ENCODE measurements around the gene PKP1.

The PKP1 gene

GRCh38 chr1:201250326-201251011 lies 32.8 kb upstream of the PKP1 start:
- no peak overlapping the region for H3K27ac ChIP-seq (ENCODE audit: low read length)
- no peaks in the 10 kb centered on the region for H3K36me3 ChIP-seq (replicated peaks; ENCODE audit: insufficient read depth, low read length)
- peaks cover 6% of the 10 kb centered on the region; the same call in 1 of the 2 replicates for H3K27me3 ChIP-seq (replicated peaks; ENCODE audit: insufficient read depth, low read length)
- no peak overlapping the region for H2AFZ ChIP-seq (ENCODE audit: low read length)
- H3K4me3 ChIP-seq (ENCODE audit: low read length): no peak overlapping the region
- no peaks in the 10 kb centered on the region for H3K79me2 ChIP-seq (ENCODE audit: low read length)
- H3K4me2 ChIP-seq (ENCODE audit: low read depth, low read length): no peak overlapping the region
- no peaks in the 10 kb centered on the region for H4K20me1 ChIP-seq (ENCODE audit: insufficient read depth, low read length)
- peak; percentile 5 for DNase-seq
- H3F3A ChIP-seq (ENCODE audit: insufficient read depth, low read length): no peaks in the 10 kb centered on the region
- no peaks in the 10 kb centered on the region for H3K9me3 ChIP-seq (replicated peaks; ENCODE audit: insufficient read depth, low read length)
- TF ChIP-seq CTCF (IDR thresholded peaks at IDR 0.05; ENCODE audit: low read length): no peak
- TF ChIP-seq EZH2phosphoT487 (IDR thresholded peaks at IDR 0.05; ENCODE audit: low read length): no peak
- no peak for TF ChIP-seq EZH2 (optimal IDR thresholded peaks at IDR 0.05; ENCODE audit: low read depth, low read length)
- H3K4me1 ChIP-seq (ENCODE audit: low read length): no peaks in the 10 kb centered on the region
- no peak overlapping the region for H3K9ac ChIP-seq (ENCODE audit: low read length)
- H3K9me2 ChIP-seq (replicated peaks; ENCODE audit: insufficient read depth, low read length): no peaks in the 10 kb centered on the region

GRCh38 chr1:201251411-201251810 lies 31.9 kb upstream of the PKP1 start:
- H3F3A ChIP-seq (ENCODE audit: insufficient read depth, low read length): no peaks in the 10 kb centered on the region
- no peak overlapping the region for H3K4me3 ChIP-seq (ENCODE audit: low read length)
- TF ChIP-seq EZH2 (optimal IDR thresholded peaks at IDR 0.05; ENCODE audit: low read depth, low read length): no peak
- no peak for TF ChIP-seq EZH2phosphoT487 (IDR thresholded peaks at IDR 0.05; ENCODE audit: low read length)
- no peaks in the 10 kb centered on the region for H3K79me2 ChIP-seq (ENCODE audit: low read length)
- no peak for DNase-seq
- H3K9me3 ChIP-seq (replicated peaks; ENCODE audit: insufficient read depth, low read length): no peaks in the 10 kb centered on the region
- no peak overlapping the region for H2AFZ ChIP-seq (ENCODE audit: low read length)
- H3K36me3 ChIP-seq (replicated peaks; ENCODE audit: insufficient read depth, low read length): no peaks in the 10 kb centered on the region
- H4K20me1 ChIP-seq (ENCODE audit: insufficient read depth, low read length): no peaks in the 10 kb centered on the region
- H3K27me3 ChIP-seq (replicated peaks; ENCODE audit: insufficient read depth, low read length): peaks cover 7% of the 10 kb centered on the region; the same call in 1 of the 2 replicates
- no peaks in the 10 kb centered on the region for H3K4me1 ChIP-seq (ENCODE audit: low read length)
- no peak overlapping the region for H3K4me2 ChIP-seq (ENCODE audit: low read depth, low read length)
- no peak overlapping the region for H3K9ac ChIP-seq (ENCODE audit: low read length)
- H3K9me2 ChIP-seq (replicated peaks; ENCODE audit: insufficient read depth, low read length): no peaks in the 10 kb centered on the region
- H3K27ac ChIP-seq (ENCODE audit: low read length): no peak overlapping the region

GRCh38 chr1:201251851-201252430 lies 31.4 kb upstream of the PKP1 start:
- H3K4me2 ChIP-seq (ENCODE audit: low read depth, low read length): no peak overlapping the region
- H2AFZ ChIP-seq (ENCODE audit: low read length): no peak overlapping the region
- no peaks in the 10 kb centered on the region for H3K9me3 ChIP-seq (replicated peaks; ENCODE audit: insufficient read depth, low read length)
- no peaks in the 10 kb centered on the region for H3F3A ChIP-seq (ENCODE audit: insufficient read depth, low read length)
- no peak overlapping the region for H3K27ac ChIP-seq (ENCODE audit: low read length)
- no peaks in the 10 kb centered on the region for H3K36me3 ChIP-seq (replicated peaks; ENCODE audit: insufficient read depth, low read length)
- no peak overlapping the region for H3K4me3 ChIP-seq (ENCODE audit: low read length)
- peak; percentile 4 for DNase-seq
- no peak for TF ChIP-seq CTCF (IDR thresholded peaks at IDR 0.05; ENCODE audit: low read length)
- no peak for TF ChIP-seq EZH2 (optimal IDR thresholded peaks at IDR 0.05; ENCODE audit: low read depth, low read length)
- TF ChIP-seq EZH2phosphoT487 (IDR thresholded peaks at IDR 0.05; ENCODE audit: low read length): no peak
- H3K4me1 ChIP-seq (ENCODE audit: low read length): no peaks in the 10 kb centered on the region
- peaks cover 7% of the 10 kb centered on the region; the same call in 1 of the 2 replicates for H3K27me3 ChIP-seq (replicated peaks; ENCODE audit: insufficient read depth, low read length)
- no peaks in the 10 kb centered on the region for H4K20me1 ChIP-seq (ENCODE audit: insufficient read depth, low read length)
- no peak overlapping the region for H3K9ac ChIP-seq (ENCODE audit: low read length)
- H3K79me2 ChIP-seq (ENCODE audit: low read length): no peaks in the 10 kb centered on the region
- H3K9me2 ChIP-seq (replicated peaks; ENCODE audit: insufficient read depth, low read length): no peaks in the 10 kb centered on the region

GRCh38 chr1:201252944-201253371 lies 30.3 kb upstream of the PKP1 start:
- H3K4me2 ChIP-seq (ENCODE audit: low read depth, low read length): no peak overlapping the region
- H3K4me3 ChIP-seq (ENCODE audit: low read length): no peak overlapping the region
- no peak for DNase-seq
- H3K9me3 ChIP-seq (replicated peaks; ENCODE audit: insufficient read depth, low read length): no peaks in the 10 kb centered on the region
- H3K27ac ChIP-seq (ENCODE audit: low read length): no peak overlapping the region
- no peaks in the 10 kb centered on the region for H3K4me1 ChIP-seq (ENCODE audit: low read length)
- no peaks in the 10 kb centered on the region for H3K79me2 ChIP-seq (ENCODE audit: low read length)
- H3K36me3 ChIP-seq (replicated peaks; ENCODE audit: insufficient read depth, low read length): no peaks in the 10 kb centered on the region
- no peak overlapping the region for H3K9ac ChIP-seq (ENCODE audit: low read length)
- no peaks in the 10 kb centered on the region for H3K9me2 ChIP-seq (replicated peaks; ENCODE audit: insufficient read depth, low read length)
- H3F3A ChIP-seq (ENCODE audit: insufficient read depth, low read length): no peaks in the 10 kb centered on the region
- no peak overlapping the region for H2AFZ ChIP-seq (ENCODE audit: low read length)
- H4K20me1 ChIP-seq (ENCODE audit: insufficient read depth, low read length): no peaks in the 10 kb centered on the region
- no peak for TF ChIP-seq EZH2 (optimal IDR thresholded peaks at IDR 0.05; ENCODE audit: low read depth, low read length)
- TF ChIP-seq CTCF (IDR thresholded peaks at IDR 0.05; ENCODE audit: low read length): no peak
- no peak for TF ChIP-seq EZH2phosphoT487 (IDR thresholded peaks at IDR 0.05; ENCODE audit: low read length)
- peaks cover 7% of the 10 kb centered on the region; the same call in 1 of the 2 replicates for H3K27me3 ChIP-seq (replicated peaks; ENCODE audit: insufficient read depth, low read length)

Measured in MM.1S (cell line).